GM10266 (cell line): Measurements from ENCODE around the gene MFSD2A.

Source experiments
- DNase-seq: peaks from one replicate; pipeline ENCODE4 v3.0.0; 2012; ENCODE audit errors: extremely low spot score
- TF ChIP-seq, protein P1 (sequence below): IDR thresholded peaks from 2 replicates; pipeline ENCODE4 v1.5.1; 2012; ENCODE audit warnings: mild to moderate bottlenecking, low read depth; ENCODE audit not compliant: control insufficient read depth, insufficient read depth; ENCODE audit errors: missing control alignments

MFSD2A gene

DNA sequence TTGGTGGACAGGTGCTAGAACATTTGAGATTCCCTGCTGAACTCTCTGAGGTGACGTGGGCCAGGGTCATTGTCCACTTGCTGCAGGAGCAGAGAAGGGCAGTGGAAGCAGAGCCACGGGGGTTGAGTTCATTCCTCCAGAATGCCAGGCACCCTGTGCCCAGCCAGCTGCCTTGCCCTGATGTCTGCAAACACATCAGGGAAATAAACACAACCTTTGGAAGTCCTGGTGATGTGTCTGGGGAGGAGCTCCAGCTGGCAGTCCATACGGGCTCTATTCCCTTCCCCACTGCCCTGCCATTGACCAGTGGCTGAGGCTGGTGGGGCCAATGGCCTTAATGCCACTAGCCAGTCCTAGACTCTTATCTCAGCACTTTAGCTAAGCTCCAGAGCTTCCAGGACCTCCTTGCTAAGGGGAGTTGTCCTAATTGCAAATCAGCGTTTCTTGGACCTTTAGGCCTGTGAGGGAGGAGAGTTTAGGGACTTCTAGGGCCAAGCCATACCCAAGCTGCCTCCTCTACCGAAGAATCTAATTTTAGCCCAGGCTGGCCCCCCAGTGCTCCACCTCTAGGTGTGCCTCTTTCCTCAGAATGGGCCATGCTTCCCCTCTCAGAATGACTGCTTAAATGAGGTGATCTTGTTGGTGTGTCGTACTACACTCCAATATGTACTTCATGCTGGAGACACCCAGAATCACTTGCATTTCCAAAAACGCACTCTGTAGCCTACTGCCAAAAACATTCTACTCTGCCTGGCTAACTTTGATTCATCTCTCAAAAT, 25.9 kb upstream of the MFSD2A start:
- DNase-seq, result no peak
- TF ChIP-seq, protein P1, sequence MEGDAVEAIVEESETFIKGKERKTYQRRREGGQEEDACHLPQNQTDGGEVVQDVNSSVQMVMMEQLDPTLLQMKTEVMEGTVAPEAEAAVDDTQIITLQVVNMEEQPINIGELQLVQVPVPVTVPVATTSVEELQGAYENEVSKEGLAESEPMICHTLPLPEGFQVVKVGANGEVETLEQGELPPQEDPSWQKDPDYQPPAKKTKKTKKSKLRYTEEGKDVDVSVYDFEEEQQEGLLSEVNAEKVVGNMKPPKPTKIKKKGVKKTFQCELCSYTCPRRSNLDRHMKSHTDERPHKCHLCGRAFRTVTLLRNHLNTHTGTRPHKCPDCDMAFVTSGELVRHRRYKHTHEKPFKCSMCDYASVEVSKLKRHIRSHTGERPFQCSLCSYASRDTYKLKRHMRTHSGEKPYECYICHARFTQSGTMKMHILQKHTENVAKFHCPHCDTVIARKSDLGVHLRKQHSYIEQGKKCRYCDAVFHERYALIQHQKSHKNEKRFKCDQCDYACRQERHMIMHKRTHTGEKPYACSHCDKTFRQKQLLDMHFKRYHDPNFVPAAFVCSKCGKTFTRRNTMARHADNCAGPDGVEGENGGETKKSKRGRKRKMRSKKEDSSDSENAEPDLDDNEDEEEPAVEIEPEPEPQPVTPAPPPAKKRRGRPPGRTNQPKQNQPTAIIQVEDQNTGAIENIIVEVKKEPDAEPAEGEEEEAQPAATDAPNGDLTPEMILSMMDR, result no peak

DNA sequence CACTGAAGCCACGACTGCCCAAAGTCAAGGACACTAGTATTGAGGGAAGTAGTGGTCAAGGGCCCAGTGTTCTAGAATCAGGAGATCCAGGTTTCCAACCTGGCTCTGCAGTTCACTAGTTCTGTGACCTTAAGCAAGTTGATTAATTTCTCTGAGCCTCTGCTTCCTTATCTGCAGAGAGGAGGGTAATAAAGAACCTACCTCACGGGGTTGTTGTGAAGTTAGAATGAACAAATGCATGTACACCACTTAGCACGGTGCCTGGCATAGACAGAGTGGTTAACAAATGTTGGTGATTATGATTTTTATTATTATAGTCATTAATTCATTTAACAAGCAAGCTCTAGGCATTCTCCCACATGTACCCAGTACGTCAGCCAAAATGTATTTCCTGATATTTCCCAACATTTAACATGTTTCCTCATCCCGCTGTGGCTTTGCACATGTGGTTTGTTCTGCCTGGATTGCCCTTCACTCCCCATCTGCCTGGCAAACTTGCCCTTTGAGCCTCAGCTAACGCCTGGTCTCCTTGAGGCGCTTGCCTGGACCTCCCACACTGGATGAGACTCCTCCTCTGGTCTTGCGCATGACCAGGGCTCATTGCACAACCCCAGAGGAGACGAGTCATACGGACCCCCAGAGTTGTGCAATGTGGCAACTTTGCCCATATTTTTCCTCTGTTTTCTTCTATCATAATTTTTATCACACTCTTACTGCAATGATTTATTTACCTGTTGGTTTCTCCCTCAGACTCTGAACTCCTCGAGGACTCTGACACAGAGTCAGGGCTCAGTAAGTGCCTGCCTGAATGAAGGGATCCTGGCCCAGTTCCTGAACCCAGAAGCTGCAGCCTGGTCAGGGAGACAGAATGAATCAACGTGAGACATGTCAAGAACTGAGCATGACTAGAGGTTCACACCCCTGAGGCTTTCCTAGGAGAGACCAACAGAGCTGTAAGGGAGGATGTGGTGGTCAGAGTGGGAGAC, 20.7 kb upstream of the MFSD2A start:
- no peak for DNase-seq
- TF ChIP-seq, protein P1, result no peak

DNA sequence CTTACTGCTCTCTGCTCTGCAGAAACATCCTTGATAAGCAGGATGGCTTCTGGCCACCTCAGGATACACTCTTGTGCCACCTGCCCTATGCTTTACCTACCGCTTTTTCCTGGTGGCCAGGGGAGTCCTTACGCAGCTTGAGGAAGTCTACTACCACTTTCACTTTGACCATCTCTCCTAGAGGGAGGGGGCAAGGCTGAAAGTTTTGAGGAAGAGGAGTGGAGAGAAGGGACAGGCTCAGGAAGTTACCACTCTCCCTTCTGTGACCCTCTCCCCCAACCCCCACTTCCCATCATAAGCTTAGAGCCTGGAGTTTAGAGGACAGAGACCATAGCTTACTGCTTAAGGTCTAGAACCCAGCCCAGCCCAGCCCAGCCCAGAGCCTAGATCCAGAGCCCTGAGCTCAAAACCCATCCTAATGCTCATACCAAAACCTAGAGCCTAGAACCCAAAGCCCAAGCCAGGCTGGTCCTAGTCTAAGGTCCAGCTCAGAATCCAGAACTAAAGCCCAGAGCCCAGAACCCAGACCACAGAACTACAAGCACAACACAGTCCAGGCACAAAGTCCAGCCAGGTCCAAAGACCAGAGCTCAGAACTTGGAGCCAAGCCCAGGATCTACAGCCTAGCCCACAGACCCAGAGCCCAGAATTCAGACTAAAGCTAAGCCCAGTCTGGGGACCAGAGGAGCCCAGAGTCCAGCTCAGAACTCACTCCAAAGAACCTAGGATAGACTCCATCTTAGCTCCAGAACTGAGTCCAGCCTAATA, 18.0 kb upstream of the MFSD2A start:
- no peak for DNase-seq
- TF ChIP-seq, protein P1, result no peak

DNA sequence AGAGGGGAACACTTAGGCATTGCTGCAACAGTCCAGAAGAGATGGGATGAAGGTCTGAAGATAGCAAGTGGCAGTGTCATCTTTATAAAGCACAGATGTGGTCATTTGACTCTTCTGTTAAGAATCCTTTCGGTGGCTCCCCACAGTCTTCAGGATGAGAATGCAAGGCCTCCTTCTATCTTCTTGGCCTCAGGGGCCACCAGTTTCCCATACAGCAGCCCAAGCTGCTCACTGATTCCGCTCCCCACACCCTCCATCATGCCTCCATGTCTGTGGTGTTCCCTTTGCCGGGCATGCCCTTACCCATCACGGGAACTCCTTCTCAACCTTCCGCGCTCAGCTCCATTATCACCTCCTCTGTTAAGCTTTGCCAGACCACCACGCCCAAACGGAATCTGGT, 16.1 kb upstream of the MFSD2A start:
- DNase-seq, result no peak
- TF ChIP-seq, protein P1, result no peak

DNA sequence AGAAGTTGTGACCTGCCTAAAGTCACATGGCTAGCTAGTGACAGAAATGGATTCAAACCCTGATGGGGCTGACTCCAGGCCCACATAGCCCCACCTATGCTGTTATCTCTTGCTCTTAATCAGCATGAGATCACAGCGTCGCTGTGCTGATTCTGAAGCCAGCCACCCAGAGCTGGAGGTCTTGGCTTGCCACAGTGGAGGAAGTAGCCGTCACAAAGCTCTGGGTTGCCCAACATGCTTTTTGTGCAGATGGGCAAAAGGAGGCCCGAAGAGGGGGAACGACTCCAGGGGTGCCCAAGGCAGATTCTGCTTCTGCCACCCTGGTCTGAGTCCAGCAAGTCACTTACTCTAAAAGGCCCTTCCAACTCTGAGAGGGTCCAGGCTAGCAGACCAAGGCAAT, 14.7 kb upstream of the MFSD2A start:
- DNase-seq, result no peak
- TF ChIP-seq, protein P1, result no peak

DNA sequence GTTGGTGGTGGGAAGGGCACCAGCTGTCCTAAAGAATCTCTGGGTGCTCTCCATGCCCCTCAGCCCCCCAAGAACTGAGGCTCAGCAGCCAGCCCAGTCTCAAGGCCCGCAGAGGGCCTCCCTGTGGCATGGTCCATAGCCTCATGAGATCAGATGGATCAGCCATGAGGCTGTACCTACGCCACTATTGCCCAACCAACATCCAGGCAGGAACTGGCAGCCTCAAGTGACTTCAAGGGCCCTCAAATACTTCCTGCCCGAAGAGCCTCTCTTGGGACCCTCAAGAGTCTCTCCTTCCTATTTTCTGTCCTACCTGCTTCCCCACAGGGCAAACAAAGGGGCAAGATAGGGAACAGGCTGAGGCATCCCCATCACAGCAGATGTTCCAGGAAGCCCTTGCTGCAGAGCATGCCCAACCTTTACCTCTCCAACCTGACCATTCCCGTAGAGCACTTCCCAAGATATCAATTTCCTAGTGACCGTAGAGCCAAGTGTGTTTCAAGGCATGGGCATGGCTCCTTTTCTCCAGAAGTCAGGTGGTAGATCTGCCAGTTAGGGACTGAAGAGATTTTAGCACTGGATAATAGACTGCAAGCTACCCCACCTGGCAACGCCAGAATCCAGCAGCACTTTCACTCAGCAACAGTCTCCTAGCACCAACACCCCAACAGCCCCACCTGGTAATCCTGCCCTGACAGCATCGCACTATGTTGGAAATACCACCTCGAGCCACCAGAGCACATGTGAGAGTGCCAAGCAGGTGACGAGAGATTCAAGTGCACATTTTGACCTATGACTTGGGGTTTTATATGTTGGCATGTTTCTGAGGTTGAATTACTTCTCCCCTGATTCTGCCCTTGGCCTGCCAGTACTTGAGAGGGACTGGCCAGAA, 13.7 kb upstream of the MFSD2A start:
- TF ChIP-seq, protein P1, result no peak
- no peak for DNase-seq
